ENCODE data around the gene UQCRQ. TPM values are rescaled to one million over a fixed set of nuclear protein-coding genes. Genes with fewer than 3 reads are reported as not detected.
A peak's percentile ranks its signal among the peaks of the same experiment; 100 is the strongest.

Gene UQCRQ
- total RNA-seq, 2 donors from 2014 or later = 55.3 to 84.4 TPM

- ATAC-seq = no peak
- Histone ChIP-seq H3K27me3 (no peaks in the 10 kb centered on the region), H3K4me1 (peaks cover 8% of the 10 kb centered on the region), H3K27ac (no peak overlapping the region), H3K36me3 (replicated peaks in 1 of 2; ENCODE audit: insufficient read depth in 1 of 2, low read depth in 2 of 2) (peaks cover 12 to 21% of the 10 kb centered on the region in 2 donors), H3K9me3 (no peaks in the 10 kb centered on the region), H3K4me3 (no peak overlapping the region)
- TF ChIP-seq POLR2A (IDR thresholded peaks at IDR 0.05) (no peak), CTCF (IDR thresholded peaks at IDR 0.05) (no peak)
- 78 to 88% methylated on average over 4 of the region's 4 CpGs for WGBS, 2 donors
- intact Hi-C loops (cut with DNase I) = no loop called here
- DNase-seq = no peak
These were observed 34.6 kb downstream of the UQCRQ start for GRCh38 chr5:132901036-132901435.

- no peak for TF ChIP-seq POLR2A (IDR thresholded peaks at IDR 0.05)
- TF ChIP-seq CTCF (IDR thresholded peaks at IDR 0.05) = no peak
- ATAC-seq (no peak), DNase-seq (no peak)
- H3K4me1 ChIP-seq = peaks cover 10% of the 10 kb centered on the region
- H3K9me3 ChIP-seq = no peaks in the 10 kb centered on the region
- WGBS, 2 donors = 96 to 100% methylated on average over 3 of the region's 3 CpGs
- H3K36me3 ChIP-seq (replicated peaks in 1 of 2; ENCODE audit: insufficient read depth in 1 of 2, low read depth in 2 of 2) = peaks cover 6 to 17% of the 10 kb centered on the region in 2 donors
- H3K27ac ChIP-seq = no peak overlapping the region
- intact Hi-C loops (cut with DNase I) = no loop called here
- H3K4me3 ChIP-seq = no peak overlapping the region
- H3K27me3 ChIP-seq = no peaks in the 10 kb centered on the region
These were observed 35.3 kb downstream of the UQCRQ start for GRCh38 chr5:132901730-132902129.

- intact Hi-C loops (cut with DNase I) = no loop called here
- no peaks in the 10 kb centered on the region for H3K9me3 ChIP-seq
- ATAC-seq = peak; percentile 79
- peaks cover 0 to 7% of the 10 kb centered on the region in 2 donors for H3K36me3 ChIP-seq (replicated peaks in 1 of 2; ENCODE audit: insufficient read depth in 1 of 2, low read depth in 2 of 2)
- no peaks in the 10 kb centered on the region for H3K27me3 ChIP-seq
- no peak overlapping the region for H3K4me3 ChIP-seq
- 26 to 37% methylated on average over 2 of the region's 2 CpGs for WGBS, 2 donors
- H3K27ac ChIP-seq = peak overlapping the region in 1 of 4 donors; percentile 23
- peak in 2 of 4 donors; percentile 19 to 23 for DNase-seq
- no peak for TF ChIP-seq POLR2A (IDR thresholded peaks at IDR 0.05)
- TF ChIP-seq CTCF (IDR thresholded peaks at IDR 0.05) = peak in 2 of 7 experiments; percentile 11 to 26
- H3K4me1 ChIP-seq = peaks cover 20% of the 10 kb centered on the region
These were observed 39.5 kb downstream of the UQCRQ start for GRCh38 chr5:132905938-132906337.

GRCh38 chr5:132907161-132907560 is 40.7 kb downstream of the UQCRQ start:
- no peaks in the 10 kb centered on the region for H3K27me3 ChIP-seq
- peaks cover 0 to 7% of the 10 kb centered on the region in 2 donors for H3K36me3 ChIP-seq (replicated peaks in 1 of 2; ENCODE audit: insufficient read depth in 1 of 2, low read depth in 2 of 2)
- WGBS, 2 donors = 78 to 81% methylated on average over 2 of the region's 2 CpGs
- TF ChIP-seq POLR2A (IDR thresholded peaks at IDR 0.05) = no peak
- TF ChIP-seq CTCF (IDR thresholded peaks at IDR 0.05) = no peak
- H3K4me1 ChIP-seq = peaks cover 20% of the 10 kb centered on the region
- H3K4me3 ChIP-seq = no peak overlapping the region
- H3K9me3 ChIP-seq = no peaks in the 10 kb centered on the region
- intact Hi-C loops (cut with DNase I) = no loop called here
- no peak for ATAC-seq
- H3K27ac ChIP-seq = peak overlapping the region in 1 of 4 donors; percentile 10
- DNase-seq = no peak

- Histone ChIP-seq H3K9me3 (no peaks in the 10 kb centered on the region), H3K36me3 (replicated peaks in 1 of 2; ENCODE audit: insufficient read depth in 1 of 2, low read depth in 2 of 2) (peaks cover 0 to 10% of the 10 kb centered on the region in 2 donors), H3K27me3 (no peaks in the 10 kb centered on the region), H3K27ac (no peak overlapping the region), H3K4me1 (peaks cover 20% of the 10 kb centered on the region), H3K4me3 (no peak overlapping the region)
- ATAC-seq = no peak
- DNase-seq = no peak
- WGBS, 2 donors = 84 to 94% methylated on average over 1 of the region's 1 CpG
- intact Hi-C loops (cut with DNase I) = no loop called here
- no peak for TF ChIP-seq POLR2A (IDR thresholded peaks at IDR 0.05)
- TF ChIP-seq CTCF (IDR thresholded peaks at IDR 0.05) = no peak
These were observed 43.3 kb downstream of the UQCRQ start for GRCh38 chr5:132909702-132910101.
